ENCODE results near the gene TGM4. TPM values are rescaled to one million over a fixed set of nuclear protein-coding genes. Genes with fewer than 3 reads are reported as not detected.
A peak's percentile ranks its signal among the peaks of the same experiment; 100 is the strongest.

TGM4 gene
- total and polyA plus RNA-seq, 4 donors: 0.01 TPM; not detected in 3

- peaks cover 0 to 3% (median 0%) of the 10 kb centered on the region in 5 donors for H3K4me1 ChIP-seq (ENCODE audit: control insufficient read depth in 5 of 5, insufficient read depth in 5 of 5, low read length in 5 of 5)
- no peaks in the 10 kb centered on the region for H3K36me3 ChIP-seq (ENCODE audit: control insufficient read depth in 4 of 4, insufficient read depth in 4 of 4, low read length in 4 of 4)
- TF ChIP-seq, protein P1, sequence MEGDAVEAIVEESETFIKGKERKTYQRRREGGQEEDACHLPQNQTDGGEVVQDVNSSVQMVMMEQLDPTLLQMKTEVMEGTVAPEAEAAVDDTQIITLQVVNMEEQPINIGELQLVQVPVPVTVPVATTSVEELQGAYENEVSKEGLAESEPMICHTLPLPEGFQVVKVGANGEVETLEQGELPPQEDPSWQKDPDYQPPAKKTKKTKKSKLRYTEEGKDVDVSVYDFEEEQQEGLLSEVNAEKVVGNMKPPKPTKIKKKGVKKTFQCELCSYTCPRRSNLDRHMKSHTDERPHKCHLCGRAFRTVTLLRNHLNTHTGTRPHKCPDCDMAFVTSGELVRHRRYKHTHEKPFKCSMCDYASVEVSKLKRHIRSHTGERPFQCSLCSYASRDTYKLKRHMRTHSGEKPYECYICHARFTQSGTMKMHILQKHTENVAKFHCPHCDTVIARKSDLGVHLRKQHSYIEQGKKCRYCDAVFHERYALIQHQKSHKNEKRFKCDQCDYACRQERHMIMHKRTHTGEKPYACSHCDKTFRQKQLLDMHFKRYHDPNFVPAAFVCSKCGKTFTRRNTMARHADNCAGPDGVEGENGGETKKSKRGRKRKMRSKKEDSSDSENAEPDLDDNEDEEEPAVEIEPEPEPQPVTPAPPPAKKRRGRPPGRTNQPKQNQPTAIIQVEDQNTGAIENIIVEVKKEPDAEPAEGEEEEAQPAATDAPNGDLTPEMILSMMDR (IDR thresholded peaks at IDR 0.05; ENCODE audit: control extremely low read depth, extremely low read depth): no peak
- peak; percentile 51 for ATAC-seq (ENCODE audit: insufficient read depth, low FRiP score)
- H3K9ac ChIP-seq (ENCODE audit: insufficient read depth in 1 of 2, low read length in 2 of 2): no peak overlapping the region
- 72 to 88% methylated on average over 3 of the region's 3 CpGs for WGBS, 2 donors
- H3K27ac ChIP-seq (ENCODE audit: low read depth in 1 of 2, low read length in 1 of 2): peak overlapping the region in 1 of 2 donors; percentile 5
- H3K4me3 ChIP-seq: no peak overlapping the region
- peaks cover 0 to 6% (median 0%) of the 10 kb centered on the region in 3 donors for H3K27me3 ChIP-seq (ENCODE audit: control insufficient read depth in 3 of 3, insufficient read depth in 3 of 3, low read length in 2 of 3)
- DNase-seq: no peak
- peaks cover 0 to 4% (median 0%) of the 10 kb centered on the region in 4 donors for H3K9me3 ChIP-seq (ENCODE audit: control insufficient read depth in 4 of 4, insufficient read depth in 3 of 4, low read length in 3 of 4)
These were observed 12.2 kb downstream of the TGM4 start for GRCh38 chr3:44886561-44886960.

- 77 to 86% methylated on average over 7 of the region's 7 CpGs for WGBS, 2 donors
- TF ChIP-seq, protein P1 (IDR thresholded peaks at IDR 0.05; ENCODE audit: control extremely low read depth, extremely low read depth): no peak
- H3K9ac ChIP-seq (ENCODE audit: insufficient read depth in 1 of 2, low read length in 2 of 2): no peak overlapping the region
These were observed 12.7 kb downstream of the TGM4 start for GRCh38 chr3:44887101-44887500.

DNA sequence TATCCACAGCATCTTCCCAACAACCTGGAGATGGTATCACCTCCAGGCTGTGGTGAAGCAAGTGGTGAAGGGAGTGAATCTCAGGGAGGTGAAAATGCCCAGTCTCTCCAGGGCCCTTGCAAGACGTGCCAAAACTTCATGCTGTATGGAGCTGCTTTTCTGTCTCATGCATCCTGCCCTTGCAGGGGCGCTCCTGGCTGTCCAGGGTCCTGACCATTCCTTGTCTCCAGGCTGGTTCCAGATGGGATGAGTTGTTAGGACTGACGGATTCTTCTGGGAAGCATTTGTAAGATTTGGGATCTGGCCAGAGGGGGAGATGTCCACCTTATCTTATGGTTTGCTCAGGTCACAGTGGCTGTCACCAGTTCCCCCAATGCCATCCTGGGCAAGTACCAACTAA lies 15.8 kb downstream of the TGM4 start:
- Histone ChIP-seq H3K4me3 (no peak overlapping the region), H3K36me3 (ENCODE audit: control insufficient read depth in 4 of 4, insufficient read depth in 4 of 4, low read length in 4 of 4) (no peaks in the 10 kb centered on the region), H3K27me3 (ENCODE audit: control insufficient read depth in 3 of 3, insufficient read depth in 3 of 3, low read length in 2 of 3) (peaks cover 0 to 3% (median 0%) of the 10 kb centered on the region in 3 donors), H3K27ac (ENCODE audit: low read depth in 1 of 2, low read length in 1 of 2) (no peak overlapping the region), H3K9ac (ENCODE audit: insufficient read depth in 1 of 2, low read length in 2 of 2) (no peak overlapping the region), H3K4me1 (ENCODE audit: control insufficient read depth in 5 of 5, insufficient read depth in 5 of 5, low read length in 5 of 5) (no peaks in the 10 kb centered on the region), H3K9me3 (ENCODE audit: control insufficient read depth in 4 of 4, insufficient read depth in 3 of 4, low read length in 3 of 4) (no peaks in the 10 kb centered on the region)
- 69 to 83% methylated on average over 3 of the region's 3 CpGs for WGBS, 2 donors
- ATAC-seq (ENCODE audit: insufficient read depth, low FRiP score) (no peak), DNase-seq (no peak)
- TF ChIP-seq, protein P1 (IDR thresholded peaks at IDR 0.05; ENCODE audit: control extremely low read depth, extremely low read depth): no peak

More at GRCh38 chr3:44887101-44887500, 12.7 kb downstream of the TGM4 start:
- no peak for DNase-seq
- peak overlapping the region in 1 of 2 donors; percentile 5 for H3K27ac ChIP-seq (ENCODE audit: low read depth in 1 of 2, low read length in 1 of 2)
- H3K27me3 ChIP-seq (ENCODE audit: control insufficient read depth in 3 of 3, insufficient read depth in 3 of 3, low read length in 2 of 3): peaks cover 0 to 6% (median 0%) of the 10 kb centered on the region in 3 donors
- no peak overlapping the region for H3K4me3 ChIP-seq
- no peak for ATAC-seq (ENCODE audit: insufficient read depth, low FRiP score)
- H3K9me3 ChIP-seq (ENCODE audit: control insufficient read depth in 4 of 4, insufficient read depth in 3 of 4, low read length in 3 of 4): peaks cover 0 to 4% (median 0%) of the 10 kb centered on the region in 4 donors
- peaks cover 0 to 3% (median 0%) of the 10 kb centered on the region in 5 donors for H3K4me1 ChIP-seq (ENCODE audit: control insufficient read depth in 5 of 5, insufficient read depth in 5 of 5, low read length in 5 of 5)
- no peaks in the 10 kb centered on the region for H3K36me3 ChIP-seq (ENCODE audit: control insufficient read depth in 4 of 4, insufficient read depth in 4 of 4, low read length in 4 of 4)

GRCh38 chr3:44890852-44891251 lies 16.4 kb downstream of the TGM4 start:
- DNase-seq (no peak), ATAC-seq (ENCODE audit: insufficient read depth, low FRiP score) (no peak)
- H3K36me3 ChIP-seq (ENCODE audit: control insufficient read depth in 4 of 4, insufficient read depth in 4 of 4, low read length in 4 of 4): no peaks in the 10 kb centered on the region
- no peak overlapping the region for H3K27ac ChIP-seq (ENCODE audit: low read depth in 1 of 2, low read length in 1 of 2)
- no peak overlapping the region for H3K4me3 ChIP-seq
- no peak overlapping the region for H3K9ac ChIP-seq (ENCODE audit: insufficient read depth in 1 of 2, low read length in 2 of 2)
- H3K9me3 ChIP-seq (ENCODE audit: control insufficient read depth in 4 of 4, insufficient read depth in 3 of 4, low read length in 3 of 4): no peaks in the 10 kb centered on the region
- TF ChIP-seq, protein P1 (IDR thresholded peaks at IDR 0.05; ENCODE audit: control extremely low read depth, extremely low read depth): no peak
- H3K27me3 ChIP-seq (ENCODE audit: control insufficient read depth in 3 of 3, insufficient read depth in 3 of 3, low read length in 2 of 3): peaks cover 0 to 3% (median 0%) of the 10 kb centered on the region in 3 donors
- WGBS, 2 donors: 69 to 70% methylated on average over 3 of the region's 3 CpGs
- H3K4me1 ChIP-seq (ENCODE audit: control insufficient read depth in 5 of 5, insufficient read depth in 5 of 5, low read length in 5 of 5): no peaks in the 10 kb centered on the region

Measured in lung (tissue), 12 donors.